DMS53 (cell line): ENCODE results near the gene ZNF407.

ENCODE experiments used
- DNase-seq: peaks from one replicate; lab custom pipeline; 2025; lab: John Stamatoyannopoulos, UW

ZNF407 gene

DNA sequence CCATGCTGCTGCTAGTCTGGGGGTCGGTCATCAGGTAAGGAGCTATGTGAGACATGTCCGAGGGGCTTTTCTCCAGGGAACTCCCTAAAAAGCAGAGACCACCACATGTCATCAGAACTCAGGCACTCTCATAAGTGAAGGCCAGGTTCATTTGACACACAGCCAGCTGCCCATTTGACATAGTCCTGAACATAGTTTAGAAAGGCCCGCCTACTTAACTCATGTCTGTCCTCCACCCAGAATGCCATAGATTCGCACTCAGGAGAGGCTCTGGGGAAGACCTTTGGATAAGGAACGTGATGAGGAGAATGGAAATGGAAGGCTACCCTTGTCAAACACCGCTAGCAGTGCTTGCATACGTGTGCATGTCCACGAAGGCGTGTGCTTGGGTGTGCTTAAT is 454.1 kb downstream of the ZNF407 start:
- DNase-seq, result no peak

DNA sequence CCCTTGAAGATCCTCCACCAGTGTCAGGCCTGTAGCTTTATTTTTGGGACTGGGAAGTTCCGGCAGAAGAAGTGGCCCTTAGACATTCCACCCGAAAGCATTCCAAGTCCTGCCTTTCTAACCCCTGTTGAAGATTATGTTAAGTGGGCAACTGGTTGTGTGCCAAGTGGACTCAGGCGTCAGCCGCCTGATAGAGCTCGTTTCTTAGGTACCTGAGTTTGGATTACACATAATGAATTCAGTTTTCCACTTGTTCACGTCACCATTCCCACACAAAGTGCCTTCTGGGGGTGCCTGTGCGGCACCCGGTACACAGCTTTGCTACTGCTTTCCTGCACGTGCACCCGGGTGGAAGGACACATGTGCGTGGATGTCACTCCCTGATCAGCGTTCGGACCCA is 454.8 kb downstream of the ZNF407 start:
- DNase-seq, result no peak

DNA sequence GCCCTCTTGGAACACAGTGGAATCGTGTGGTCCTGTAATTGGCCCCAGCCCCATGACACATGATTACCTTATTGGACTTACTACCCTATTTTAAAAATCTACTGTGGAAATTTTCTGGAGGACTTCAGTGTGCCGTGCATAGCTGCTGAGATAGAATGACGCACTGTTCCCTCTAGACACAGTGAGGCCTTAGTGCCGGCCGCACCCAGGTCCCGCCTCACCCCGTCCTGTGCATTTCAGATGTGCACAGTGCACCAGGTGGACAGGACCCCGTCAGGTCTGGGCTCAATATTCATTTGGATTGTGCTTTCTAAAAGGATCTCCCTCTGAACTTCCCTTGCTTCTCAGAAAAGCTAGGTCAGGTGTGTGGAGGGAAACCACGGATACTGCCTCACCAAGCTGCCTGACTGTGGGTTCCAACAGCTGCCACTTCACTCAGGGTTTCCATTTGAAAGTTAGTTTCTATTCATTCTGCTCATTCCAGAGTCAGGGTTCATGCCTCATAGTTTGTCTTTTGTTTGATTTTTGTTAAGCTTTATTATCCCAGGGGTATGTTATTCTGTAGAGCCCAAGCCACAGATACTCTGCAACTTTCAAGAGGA is 455.5 kb downstream of the ZNF407 start:
- DNase-seq, result no peak

DNA sequence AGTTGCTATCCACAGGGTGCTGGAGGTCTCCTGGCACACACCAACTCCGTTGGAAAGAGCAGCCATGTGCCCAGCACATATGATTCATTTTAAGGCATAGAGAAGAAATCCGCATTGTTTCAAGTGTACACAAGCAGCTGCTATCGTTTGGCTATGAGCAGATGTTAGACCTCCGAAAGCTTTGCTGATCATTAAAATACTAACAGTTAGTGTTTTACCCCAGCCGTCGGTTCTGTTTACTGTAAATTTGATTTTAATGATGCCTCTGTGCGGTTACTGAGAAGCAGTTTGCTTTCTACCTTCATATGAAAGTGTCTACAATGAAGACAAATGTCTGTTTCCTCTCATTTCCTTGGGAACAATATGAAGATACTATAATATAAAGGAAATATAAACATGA is 456.4 kb downstream of the ZNF407 start:
- DNase-seq, result no peak

DNA sequence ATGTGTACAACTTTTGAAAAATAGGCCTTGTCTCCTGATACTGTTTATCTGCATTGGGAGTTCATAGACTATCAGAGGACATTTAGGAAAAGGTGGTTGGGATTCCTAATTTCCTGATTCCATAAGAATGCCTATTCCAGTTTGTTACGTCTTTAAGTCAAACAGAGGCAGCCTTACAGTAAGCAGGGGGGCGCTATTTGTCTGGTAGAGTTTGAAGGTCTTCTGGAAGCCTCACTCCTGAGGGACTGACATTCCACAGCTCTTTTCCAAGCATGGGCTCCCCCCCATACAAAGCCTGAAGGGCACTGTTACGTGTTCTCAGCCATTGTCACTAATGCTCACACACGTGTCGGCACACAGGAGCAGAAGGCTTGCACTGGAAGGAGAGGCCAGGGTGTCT is 456.9 kb downstream of the ZNF407 start:
- DNase-seq, result no peak

DNA sequence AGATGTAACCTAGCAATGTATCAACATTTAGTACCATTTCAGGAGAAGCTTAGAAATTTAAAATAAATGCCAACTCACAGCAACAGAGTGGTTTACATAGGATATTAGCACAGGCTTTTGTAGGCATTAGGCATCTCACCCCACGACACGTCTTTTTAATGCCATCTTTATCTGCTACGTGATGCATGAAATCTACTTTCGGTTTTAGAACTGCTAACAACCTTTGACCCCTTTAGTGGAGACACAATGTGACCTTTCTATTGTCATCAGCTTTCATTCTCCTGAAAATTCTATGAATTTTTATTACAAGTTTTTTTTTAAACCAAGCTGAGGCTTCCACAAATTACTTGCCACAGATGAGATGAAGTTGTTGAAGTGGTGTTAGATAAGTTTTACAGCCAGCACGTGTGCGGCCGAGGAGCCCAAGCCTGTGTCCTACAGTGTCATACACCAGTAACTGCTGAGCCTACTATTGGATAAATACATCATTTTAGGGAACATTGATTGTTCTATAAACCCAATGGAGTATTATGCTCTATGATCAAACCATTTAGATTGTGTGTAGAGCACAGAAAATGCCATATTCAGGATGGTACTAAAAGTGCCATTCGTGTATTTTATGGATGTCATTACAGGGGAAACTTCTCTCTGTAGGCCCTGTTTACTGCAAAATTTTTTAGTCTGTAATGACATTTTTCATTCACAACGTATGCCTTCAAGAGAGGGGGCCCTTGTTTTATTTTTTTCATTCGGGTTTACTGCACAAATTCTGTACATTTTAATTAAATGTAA is 459.7 kb downstream of the ZNF407 start:
- DNase-seq, result no peak

DNA sequence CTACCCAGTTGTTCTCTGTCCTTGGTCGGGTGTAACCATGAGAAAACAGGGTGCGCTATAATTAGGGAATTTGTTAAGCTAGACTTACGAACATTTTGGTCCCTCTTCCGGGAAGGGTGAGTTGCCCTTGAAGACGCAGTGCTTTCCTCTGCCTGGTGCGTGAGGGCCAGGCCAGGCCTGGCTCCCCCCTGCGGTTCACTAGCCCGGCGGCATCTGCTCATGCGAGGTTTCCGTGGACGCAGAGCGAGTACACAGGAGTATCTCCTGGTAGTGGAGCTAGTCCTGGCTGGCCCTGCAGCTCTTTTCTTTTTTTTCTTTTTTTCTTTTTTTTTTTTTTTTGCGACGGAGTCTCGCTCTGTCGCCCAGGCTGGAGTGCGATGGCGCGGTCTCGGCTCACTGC is 462.5 kb downstream of the ZNF407 start:
- DNase-seq, result no peak

DNA sequence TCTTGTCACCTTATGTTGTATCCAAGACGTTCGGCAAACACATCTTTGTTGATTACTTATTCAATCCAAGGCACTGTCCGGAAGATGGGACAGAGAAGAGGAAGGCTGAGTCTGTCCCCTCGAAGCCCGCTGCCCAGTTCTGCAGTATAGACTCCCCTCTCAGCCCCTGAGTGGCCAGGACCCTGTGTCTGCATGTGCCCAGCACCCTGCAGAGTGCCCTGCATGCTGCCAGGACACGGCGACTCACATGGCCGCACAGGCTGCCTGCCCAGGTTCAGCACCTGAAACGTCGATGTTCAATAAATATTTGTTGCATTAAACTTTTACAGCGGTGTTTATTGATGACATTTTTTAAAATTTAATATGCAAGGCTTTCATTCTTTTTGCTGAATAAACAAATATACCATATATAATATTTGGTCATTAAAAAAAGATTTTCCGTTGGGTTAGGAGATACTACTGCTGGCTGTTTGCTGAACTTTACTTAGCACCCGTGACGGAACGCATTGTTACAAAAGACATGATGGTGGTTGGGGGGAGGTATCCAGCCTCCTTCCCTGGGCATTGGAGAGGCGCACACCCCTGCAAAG is 464.7 kb downstream of the ZNF407 start:
- no peak for DNase-seq

DNA sequence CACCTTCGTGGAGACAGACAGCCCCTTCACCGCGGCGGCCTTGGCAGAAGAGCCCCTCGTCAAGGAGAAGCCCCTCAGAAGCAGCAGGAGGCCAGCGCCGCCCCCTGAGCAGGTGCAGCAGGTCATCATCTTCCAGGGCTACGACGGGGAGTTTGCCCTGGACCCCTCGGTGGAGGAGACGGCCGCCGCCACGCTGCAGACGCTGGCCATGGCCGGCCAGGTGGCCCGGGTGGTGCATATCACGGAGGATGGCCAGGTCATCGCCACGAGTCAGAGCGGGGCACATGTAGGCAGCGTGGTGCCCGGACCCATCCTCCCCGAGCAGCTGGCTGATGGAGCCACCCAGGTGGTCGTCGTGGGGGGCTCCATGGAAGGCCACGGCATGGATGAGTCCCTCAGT is 465.5 kb downstream of the ZNF407 start:
- DNase-seq, result no peak

DNA sequence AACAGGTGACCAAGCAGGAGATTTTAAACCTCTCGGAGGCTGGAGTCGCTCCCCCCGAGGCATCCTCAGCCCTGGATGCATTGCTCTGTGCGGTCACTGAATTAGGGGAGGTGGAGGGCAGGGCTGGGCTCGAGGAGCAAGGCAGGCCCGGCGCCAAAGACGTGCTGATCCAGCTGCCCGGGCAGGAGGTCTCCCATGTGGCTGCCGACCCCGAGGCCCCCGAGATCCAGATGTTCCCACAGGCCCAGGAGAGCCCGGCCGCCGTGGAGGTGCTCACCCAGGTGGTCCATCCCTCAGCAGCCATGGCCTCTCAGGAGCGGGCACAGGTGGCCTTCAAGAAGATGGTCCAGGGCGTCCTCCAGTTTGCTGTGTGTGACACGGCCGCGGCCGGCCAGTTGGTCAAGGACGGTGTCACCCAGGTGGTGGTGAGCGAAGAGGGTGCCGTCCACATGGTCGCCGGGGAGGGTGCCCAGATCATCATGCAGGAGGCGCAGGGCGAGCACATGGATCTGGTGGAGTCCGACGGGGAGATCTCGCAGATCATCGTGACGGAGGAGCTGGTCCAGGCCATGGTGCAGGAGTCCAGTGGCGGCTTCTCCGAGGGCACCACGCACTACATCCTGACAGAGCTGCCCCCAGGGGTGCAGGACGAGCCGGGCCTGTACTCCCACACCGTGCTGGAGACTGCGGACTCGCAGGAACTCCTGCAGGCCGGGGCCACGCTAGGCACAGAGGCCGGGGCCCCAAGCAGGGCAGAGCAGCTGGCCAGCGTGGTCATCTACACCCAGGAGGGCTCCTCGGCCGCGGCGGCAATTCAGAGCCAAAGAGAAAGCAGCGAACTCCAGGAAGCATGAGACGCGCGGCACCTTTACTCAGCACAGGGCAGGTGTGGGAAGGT is 466.2 kb downstream of the ZNF407 start:
- DNase-seq, result no peak

DNA sequence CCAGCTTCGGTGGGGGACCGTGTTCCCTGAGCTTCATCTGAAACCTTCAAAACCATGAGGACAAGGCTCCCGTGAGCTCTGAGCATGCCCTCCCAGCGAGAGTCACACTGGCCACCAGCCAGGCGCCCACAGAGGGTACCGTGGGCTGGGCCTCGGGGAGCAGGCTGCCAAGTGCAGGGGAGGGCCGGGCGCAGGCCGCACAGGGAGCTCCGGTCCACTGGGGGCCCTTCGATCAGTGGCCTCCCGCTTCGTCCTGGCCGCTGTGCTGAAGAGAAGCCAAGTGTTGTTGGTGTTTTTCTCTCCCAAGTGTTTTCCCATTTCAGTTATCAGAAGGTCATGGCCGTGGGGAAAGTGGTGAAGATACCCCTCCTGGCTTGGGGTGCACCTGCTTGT is 466.8 kb downstream of the ZNF407 start:
- no peak for DNase-seq

DNA sequence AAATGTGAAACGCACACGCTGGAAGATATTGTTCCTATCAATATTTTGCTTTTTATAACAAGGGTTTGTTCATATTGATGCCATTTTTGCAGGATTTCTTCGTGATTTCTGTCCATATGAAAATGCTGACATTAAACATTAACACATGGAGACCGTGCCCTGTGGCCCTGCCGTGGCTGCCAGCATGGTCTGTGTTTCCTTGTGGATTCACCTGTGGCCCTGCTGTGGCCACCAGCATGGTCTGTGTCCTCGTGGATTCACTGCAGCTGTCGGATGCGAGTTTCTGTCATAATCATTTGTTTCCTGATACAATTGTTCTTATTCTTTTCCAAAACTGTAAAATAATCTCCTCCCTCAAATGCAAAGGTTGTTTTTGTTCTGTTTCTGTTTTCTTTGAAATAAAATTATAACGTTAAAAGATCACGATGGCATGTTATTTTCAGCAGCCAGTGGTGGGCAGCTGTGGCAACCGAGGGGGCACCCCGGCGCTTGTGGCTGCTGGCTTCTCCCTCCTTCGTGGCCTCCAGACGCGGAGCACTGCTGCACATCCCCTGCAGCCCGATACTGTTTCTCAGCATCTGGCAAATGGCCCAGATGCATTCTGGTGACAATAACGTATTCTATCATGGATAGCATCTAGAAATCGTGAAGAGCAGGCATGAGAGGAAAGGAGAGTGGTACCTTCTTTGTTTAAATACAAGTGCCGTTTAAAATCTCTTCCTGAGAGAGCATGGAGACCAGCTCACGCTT is 467.8 kb downstream of the ZNF407 start:
- no peak for DNase-seq

DNA sequence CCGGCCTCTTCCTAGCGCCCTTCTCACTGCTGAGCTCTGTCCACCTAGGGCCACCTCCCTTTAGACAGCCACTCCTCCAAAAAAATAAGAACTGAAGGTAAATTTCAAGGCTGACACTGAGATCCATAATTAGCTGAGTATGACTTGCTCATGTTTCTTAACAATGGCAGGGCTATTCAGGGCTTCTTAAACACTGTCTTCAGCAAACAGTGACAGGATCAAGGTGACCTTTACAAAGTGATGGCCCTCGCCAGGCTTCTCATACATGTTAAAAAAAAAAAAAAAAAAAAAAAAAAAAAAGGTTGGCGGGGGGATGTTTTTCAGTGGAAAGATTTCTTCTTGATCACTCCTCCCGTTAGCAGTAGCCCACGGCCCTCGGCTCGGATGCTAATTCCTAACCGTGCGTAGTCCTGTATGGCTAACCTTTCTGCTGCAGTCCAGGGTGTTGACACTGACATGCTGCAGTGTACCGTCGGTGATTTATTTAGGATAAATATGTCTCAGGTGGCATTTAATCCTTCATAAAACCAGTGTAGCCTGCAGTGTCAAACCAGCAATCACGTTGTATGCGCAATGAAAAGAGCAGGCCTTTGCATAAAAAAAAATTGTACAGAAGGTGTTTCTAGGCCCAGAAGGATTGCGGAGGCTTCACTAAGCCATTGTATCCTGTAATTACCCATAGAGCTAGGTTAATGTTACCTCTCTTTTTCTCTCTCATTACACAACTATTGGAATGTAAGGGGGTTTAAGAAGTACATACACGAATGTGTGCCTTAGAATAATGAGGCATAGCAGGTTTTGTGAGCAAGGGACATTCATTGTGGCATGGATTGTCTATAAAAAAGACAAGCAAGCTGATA is 468.6 kb downstream of the ZNF407 start:
- DNase-seq, result no peak

DNA sequence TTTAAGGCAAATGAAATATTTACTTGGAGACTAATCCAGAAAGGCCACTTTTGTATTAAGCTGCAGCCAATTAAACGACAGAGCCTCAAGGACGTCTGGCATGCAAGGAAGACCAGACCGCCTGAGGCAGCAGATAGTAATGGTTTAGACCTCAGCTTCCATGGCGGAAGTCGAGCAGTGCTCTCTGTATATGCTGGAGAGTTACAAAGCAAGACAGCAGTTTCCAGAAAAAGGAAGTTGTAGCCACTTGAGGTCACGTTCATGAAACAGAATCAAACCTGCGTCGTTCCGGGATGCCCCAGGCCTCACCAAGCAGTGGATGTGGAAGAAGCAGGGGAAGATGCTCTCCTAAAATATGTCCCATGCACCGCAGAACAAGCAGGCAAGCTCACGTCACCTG is 469.3 kb downstream of the ZNF407 start:
- DNase-seq, result no peak

DNA sequence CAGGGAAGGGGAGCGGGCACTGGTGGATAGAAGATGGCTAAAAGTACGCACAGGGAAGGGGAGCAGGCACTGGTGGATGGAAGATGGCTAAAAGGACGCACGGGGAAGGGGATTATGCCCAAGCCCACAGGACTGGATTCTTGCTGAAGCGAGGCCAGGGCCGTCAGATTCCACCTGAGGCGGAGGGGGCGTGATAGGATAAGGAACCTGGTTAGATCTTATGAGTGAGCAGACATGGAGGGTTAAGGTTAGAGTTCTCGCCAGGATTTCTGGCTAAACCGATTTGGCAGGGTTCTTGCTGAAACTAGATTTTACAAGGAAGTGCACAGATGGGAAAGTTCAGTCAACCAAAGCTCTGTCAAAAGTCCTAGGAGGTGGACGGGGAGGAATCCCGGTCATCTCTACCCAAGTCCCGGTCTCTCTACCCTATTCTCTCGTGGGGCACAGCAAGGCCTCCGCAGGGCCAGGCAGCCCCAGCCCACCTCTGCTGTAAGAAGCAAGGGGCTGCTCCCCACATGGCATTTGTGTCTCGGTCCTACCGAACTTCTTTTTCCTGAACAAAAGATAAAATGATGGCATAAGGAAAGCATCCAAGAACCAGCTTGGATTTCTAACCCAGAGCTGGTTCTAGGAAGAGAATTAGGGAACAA is 470.5 kb downstream of the ZNF407 start:
- DNase-seq, result no peak

DNA sequence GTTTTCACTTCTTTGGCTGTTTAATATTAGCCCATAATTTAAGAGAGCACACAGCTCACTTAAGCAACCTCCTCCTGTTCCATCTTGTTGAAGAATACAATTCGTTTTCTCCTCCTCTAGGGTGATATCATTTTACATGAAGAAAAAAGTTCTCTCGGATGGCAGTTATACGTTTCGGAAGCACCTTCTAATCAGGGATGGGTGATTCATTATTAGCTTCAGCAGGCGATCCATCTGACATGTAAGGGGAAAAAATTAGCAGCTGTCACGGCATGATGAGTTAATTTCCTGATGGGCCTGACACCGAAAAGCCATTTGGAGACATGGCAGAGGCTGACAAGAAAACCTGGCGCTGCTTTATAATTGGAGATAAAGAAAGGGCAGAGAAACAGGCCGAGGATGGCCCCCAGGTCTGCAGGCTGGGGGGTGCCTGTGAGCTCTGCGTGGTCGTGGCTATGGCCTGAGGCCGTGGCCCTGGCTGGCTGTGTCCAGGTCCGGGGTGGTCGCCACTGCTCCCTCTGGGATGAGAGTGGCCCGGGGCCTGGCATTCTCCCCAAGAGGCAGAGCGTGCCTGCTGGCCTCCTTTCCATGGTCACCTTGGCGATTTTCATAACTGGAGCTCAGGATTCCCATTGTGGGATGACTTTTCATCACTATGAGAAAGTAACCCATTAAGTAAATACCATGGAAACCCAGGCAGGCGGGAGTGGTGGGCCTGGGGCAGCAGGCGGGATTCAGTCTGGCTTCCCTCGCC is 471.2 kb downstream of the ZNF407 start:
- no peak for DNase-seq

DNA sequence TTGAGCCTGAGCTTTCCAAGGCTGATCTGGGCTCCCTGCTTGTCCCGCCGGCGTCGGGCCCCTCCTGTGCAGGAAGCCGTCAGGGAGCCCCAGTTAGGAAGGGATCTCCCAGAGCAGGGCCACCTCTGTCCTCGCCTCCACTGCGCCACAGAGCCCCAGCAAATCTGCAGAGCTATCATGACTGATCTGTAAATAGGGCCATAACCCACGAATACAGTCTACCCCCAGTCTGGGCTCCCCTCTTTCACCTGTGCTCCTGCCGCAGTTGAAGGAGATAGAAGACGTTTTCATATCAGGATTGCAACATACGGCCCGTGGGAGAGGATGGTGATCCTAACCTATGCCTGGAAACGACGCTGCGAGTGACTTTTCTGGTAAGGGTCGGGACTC is 472.6 kb downstream of the ZNF407 start:
- DNase-seq, result no peak

DNA sequence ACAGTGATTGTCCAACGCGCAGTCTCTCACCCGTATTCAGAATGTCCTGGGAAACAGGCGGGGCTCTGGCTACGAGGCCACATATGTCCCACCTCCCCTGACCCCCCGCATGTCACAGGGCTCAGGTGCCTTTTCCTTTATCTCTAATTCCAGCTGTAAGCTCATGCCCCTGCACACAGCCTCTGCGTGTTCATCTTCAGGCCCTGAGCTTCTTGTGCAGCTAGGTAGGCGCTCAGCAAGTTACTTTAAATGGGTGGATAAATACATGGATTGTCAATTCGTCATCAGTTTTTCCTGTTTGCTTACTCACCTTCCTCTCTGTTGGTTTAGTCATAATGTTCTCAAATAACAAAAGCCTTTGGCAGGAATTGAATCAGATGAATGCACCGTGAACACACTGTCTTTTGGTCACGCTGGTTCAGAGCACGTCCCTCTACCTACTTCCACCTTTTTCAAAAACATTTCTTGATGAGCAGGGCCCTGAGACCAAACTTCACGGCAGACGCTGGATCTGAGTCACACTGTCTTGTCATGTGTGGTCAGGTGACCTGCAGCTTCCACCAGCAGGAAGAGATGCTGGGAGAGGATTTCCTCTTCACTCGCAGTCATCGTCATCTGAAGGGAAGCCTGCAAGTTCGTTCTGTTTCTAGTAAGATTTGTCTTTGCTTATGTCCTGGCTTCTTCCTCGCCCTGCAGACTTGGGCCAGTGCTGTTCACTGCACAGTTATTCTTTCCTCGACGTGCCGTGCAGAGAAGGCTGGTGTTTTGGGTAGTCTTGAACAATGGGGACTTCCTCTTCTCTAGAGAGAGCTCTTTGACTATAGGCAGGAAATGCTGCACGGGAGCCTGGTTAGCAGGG is 473.2 kb downstream of the ZNF407 start:
- peak; percentile 94 for DNase-seq

DNA sequence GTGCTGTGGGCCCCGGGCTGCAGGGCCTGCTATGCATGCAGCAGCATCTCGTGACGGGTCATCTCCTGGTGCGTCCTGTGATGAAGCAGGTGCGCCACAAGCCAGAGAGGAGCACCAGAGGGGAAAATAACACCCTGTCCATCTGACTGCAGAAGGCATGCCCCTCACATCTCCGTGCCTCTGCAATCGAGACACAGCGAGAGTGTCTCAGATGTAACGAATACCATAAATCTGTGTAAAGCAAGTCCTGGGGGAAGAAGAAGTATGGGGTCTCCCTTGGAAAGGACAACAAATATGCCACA is 473.8 kb downstream of the ZNF407 start:
- no peak for DNase-seq
